K562 (cell line): ENCODE results near the gene SLC34A2. TPM values are rescaled to one million over a fixed set of nuclear protein-coding genes. Genes with fewer than 3 reads are reported as not detected.

ENCODE experiments used
- ATAC-seq: fragments of 200-7000 bp; cut with Tn5 transposase; 3 replicates; pipeline ENCODE4 v1.9.1; 2020; ENCODE audit warnings: moderate library complexity
- BruUV-seq: library from RNA; stranded (reverse); fragments of 400-500 nt; replicated peaks from 2 replicates; lab custom pipeline; 2021; lab: Mats Ljungman, UMichigan
- CTCF ChIA-PET: fragments of 300-600 bp; formaldehyde crosslinking; extraction: SDS; loops from one replicate; lab custom pipeline; 2021; ENCODE audit warnings: low intra/inter-chr PET ratio; lab: Yijun Ruan, JAX
- POLR2A ChIA-PET: fragments of 300-600, 350-650 bp; sonication (Branson Sonifier 250); formaldehyde crosslinking; extraction: SDS; loops from one replicate; lab custom pipeline; 2021; ENCODE audit warnings: antibody characterized with exemption, inconsistent platforms; lab: Yijun Ruan, JAX
- DNase-seq, 4 experiments: peaks; one replicate each; pipeline versions ENCODE4 v3.0.0 to v3.0.0-alpha.2; 2011 to 2018; ENCODE audit warnings: low spot score in 3 of 4, mixed read lengths in 3 of 4; ENCODE audit errors: extremely low read depth in 1 of 4
- FAIRE-seq: peaks from 2 replicates; lab custom pipeline; 2011; peaks lifted over from hg19 to GRCh38; lab: Jason Lieb, UNC
- H2AFZ ChIP-seq: 2 replicates; pipeline ENCODE4 v1.6.0; 2011; ENCODE audit warnings: low read depth, low read length, control low read depth, inconsistent platforms
- H3K27ac ChIP-seq: fragments of 200-600 bp; 3 replicates; pipeline ENCODE4 v1.8.0; 2011; ENCODE audit warnings: low read depth, mild to moderate bottlenecking, control low read depth, inconsistent platforms, low read length, moderate library complexity, mixed read lengths; ENCODE audit errors: extremely low read depth
- H3K27me3 ChIP-seq, 2 experiments: fragments of 300-600 bp in 1 of 2; 2 replicates in 1 of 2; 3 replicates in 1 of 2; pipeline versions ENCODE4 v1.6.0 to v1.8.0; 2011; ENCODE audit warnings: inconsistent platforms in 2 of 2, low read length in 2 of 2, mild to moderate bottlenecking in 1 of 2, mixed read lengths in 1 of 2, moderate library complexity in 1 of 2; ENCODE audit not compliant: control insufficient read depth in 2 of 2, insufficient read depth in 2 of 2
- H3K36me3 ChIP-seq: fragments of 300-600 bp; 3 replicates; pipeline ENCODE4 v1.8.0; 2011; ENCODE audit warnings: mild to moderate bottlenecking, low read length, inconsistent platforms; ENCODE audit not compliant: control insufficient read depth, insufficient read depth
- H3K4me1 ChIP-seq, 2 experiments: fragments of 200-600 bp in 1 of 2; replicated peaks in 1 of 2; 2 replicates in 1 of 2; 3 replicates in 1 of 2; pipeline versions ENCODE4 v1.5.1 to v1.8.0; 2011; ENCODE audit warnings: inconsistent platforms in 2 of 2, low read length in 2 of 2, mild to moderate bottlenecking in 1 of 2, mixed read lengths in 1 of 2, moderate library complexity in 1 of 2; ENCODE audit not compliant: control insufficient read depth in 2 of 2, insufficient read depth in 2 of 2
- H3K4me2 ChIP-seq: 2 replicates; pipeline ENCODE4 v1.6.1; 2011; ENCODE audit warnings: low read length, control low read depth, inconsistent platforms, mixed read lengths; ENCODE audit not compliant: insufficient read depth
- H3K4me3 ChIP-seq: fragments of 200-600 bp; sonication (generic), shearing (Covaris generic); 2 replicates; pipeline ENCODE4 v1.5.1; 2016; ENCODE audit warnings: control low read depth, inconsistent platforms
- H3K79me2 ChIP-seq: fragments of 200-600 bp; 3 replicates; pipeline ENCODE4 v1.8.0; 2011; ENCODE audit warnings: low read length, inconsistent platforms; ENCODE audit not compliant: control insufficient read depth, insufficient read depth
- H3K9ac ChIP-seq, 2 experiments: 2 replicates each; pipeline versions ENCODE4 v1.6.0 to v1.6.1; 2011; ENCODE audit warnings: low read depth in 2 of 2, low read length in 2 of 2, control low read depth in 1 of 2, inconsistent platforms in 1 of 2, mild to moderate bottlenecking in 1 of 2, mixed read lengths in 1 of 2; ENCODE audit not compliant: insufficient read depth in 1 of 2
- H3K9me1 ChIP-seq: one replicate; pipeline ENCODE4 v1.6.0; 2011; ENCODE audit warnings: inconsistent platforms, mild to moderate bottlenecking, low read length, moderate library complexity; ENCODE audit not compliant: control insufficient read depth, insufficient read depth
- H3K9me3 ChIP-seq: replicated peaks from 2 replicates; pipeline ENCODE4 v1.5.1; 2011; ENCODE audit warnings: low read depth, low read length, inconsistent platforms; ENCODE audit not compliant: control insufficient read depth, insufficient read depth
- H4K20me1 ChIP-seq: replicated peaks from 2 replicates; pipeline ENCODE4 v1.6.1; 2011; ENCODE audit warnings: low read length, inconsistent platforms, mixed read lengths; ENCODE audit not compliant: control insufficient read depth, insufficient read depth
- DIDO1 ChIP-seq: fragments of 450-650 bp; IDR thresholded peaks from 2 replicates; pipeline ENCODE4 v1.6.1; 2016; ENCODE audit warnings: low read depth, missing biosample characterization, missing genetic modification characterization
- FOXA3 ChIP-seq, 2 experiments: fragments of 450-650 bp in 1 of 2; sonication (generic) in 1 of 2; formaldehyde crosslinking; IDR thresholded peaks in 1 of 2; conservative IDR thresholded peaks in 1 of 2; 2 replicates each; pipeline versions ENCODE4 v1.4.0 to v1.8.0; 2020 to 2022; ENCODE audit warnings: mild to moderate bottlenecking in 2 of 2, missing genetic modification reagents in 1 of 2
- FOXJ2 ChIP-seq: fragments of 200-800 bp; sonication (Bioruptor generic); IDR thresholded peaks from 2 replicates; pipeline ENCODE4 v1.6.1; 2016; ENCODE audit warnings: missing genetic modification characterization, missing compliant biosample characterization
- ID3 ChIP-seq, 2 experiments: fragments of 250-450 bp in 1 of 2; fragments of 450-650 bp in 1 of 2; sonication (Bioruptor Pico) in 1 of 2; IDR thresholded peaks; 2 replicates each; pipeline versions ENCODE4 v1.6.1 to v1.8.0; 2016 to 2021; ENCODE audit warnings: mild to moderate bottlenecking in 2 of 2, moderate library complexity in 2 of 2, missing compliant biosample characterization in 1 of 2, missing genetic modification characterization in 1 of 2
- TFAP4 ChIP-seq: sonication (generic); formaldehyde crosslinking; IDR thresholded peaks from 2 replicates; pipeline ENCODE4 v1.8.0; 2022; ENCODE audit warnings: missing genetic modification reagents, mild to moderate bottlenecking, moderate library complexity, borderline replicate concordance
- ZNF395 ChIP-seq: fragments of 200-800 bp; sonication (Bioruptor generic); IDR thresholded peaks from 2 replicates; pipeline ENCODE4 v1.6.1; 2017; ENCODE audit warnings: missing genetic modification characterization, missing compliant biosample characterization
- WGBS: fragments of 100-300 bp; shearing (Covaris generic); methylation state at CpG from one replicate; pipeline ENCODE4 v1.1.6; 2016; ENCODE audit warnings: low coverage, mixed read lengths; ENCODE audit not compliant: insufficient coverage; ENCODE audit errors: missing lambda C conversion rate; 5-methylcytosine and 5-hydroxymethylcytosine counted together
- in situ Hi-C: fragments of 300-500 bp; cut with MboI; formaldehyde crosslinking; loops from 4 replicates; pipeline ENCODE4 v1.15.0; 2018; ENCODE audit warnings: inconsistent platforms, mixed read lengths
- intact Hi-C: fragments of 100-400 bp; cut with micrococcal nuclease; formaldehyde crosslinking; loops from 2 replicates; pipeline ENCODE4 v1.14.2; 2022
- polyA plus RNA-seq, 8 experiments: library from polyadenylated mRNA; depleted of rRNA in 4 of 8; stranded (reverse) in 5 of 8; unstranded in 3 of 8; fragments of >200 nt; fragmentation: Nextera tagmentation in 2 of 8; fragmentation: Illumina TruSeq in 1 of 8; extraction: Ambion mirVana in 2 of 8; extraction: Trizol in 1 of 8; gene quantifications; 2 replicates each; pipeline versions ENCODE4 v1.2.1 to v1.2.3, GENCODE V29; 2011 to 2014; ENCODE audit warnings: inconsistent platforms in 1 of 8, missing spikeins in 1 of 8
- total RNA-seq, 7 experiments: library from RNA; depleted of rRNA in 6 of 7; stranded (reverse); fragments of >200 nt in 6 of 7; fragmentation: Illumina TruSeq in 2 of 7; extraction: Trizol in 2 of 7; gene quantifications; 2 replicates each; pipeline versions ENCODE4 v1.2.1 to v1.2.3, GENCODE V29; 2011 to 2021; ENCODE audit warnings: low replicate concordance in 1 of 7

SLC34A2 gene
- total and polyA plus RNA-seq, 9 of the 15 experiments (the other 6 are each of a cell fraction or from before 2014, with no cell fraction given), result 1.5 TPM; not detected in 8

GRCh38 chr4:25723409-25723808 is 67.8 kb downstream of the SLC34A2 start:
- Histone ChIP-seq H3K36me3 (no peaks in the 10 kb centered on the region), H3K9ac (no peak overlapping the region), H3K79me2 (no peaks in the 10 kb centered on the region), H3K9me3 (no peaks in the 10 kb centered on the region), H4K20me1 (no peaks in the 10 kb centered on the region), H2AFZ (no peak overlapping the region), H3K27me3 (peaks cover 18 to 23% of the 10 kb centered on the region in 2 experiments; a peak in 4 of 5 replicates), H3K4me1 (no peaks in the 10 kb centered on the region), H3K27ac (no peak overlapping the region), H3K9me1 (no peaks in the 10 kb centered on the region), H3K4me2 (no peak overlapping the region), H3K4me3 (no peak overlapping the region)
- in situ Hi-C loops, result no loop called here
- no peak for DNase-seq
- BruUV-seq, result no TSS peak
- WGBS, result 9% methylated on average over 1 of the region's 1 CpG
- TF ChIP-seq FOXJ2 (0 out of 2 replicates have a peak, but pooled peaks have one; percentile 9), TFAP4 (no peak), ID3 (CRISPR knock-in tag; IDR thresholded peaks at IDR 0.05) (no peak), ID3 (tag; IDR thresholded peaks at IDR 0.05) (0 out of 2 replicates have a peak, but pooled peaks have one; percentile 21), ZNF395 (0 out of 2 replicates have a peak, but pooled peaks have one; percentile 5), DIDO1 (tag) (no peak), FOXA3 (CRISPR knock-in tag; conservative IDR thresholded peaks at IDR 0.05 in 1 of 2, IDR thresholded peaks at IDR 0.05 in 1 of 2) (peak in 1 of 2 experiments; percentile 40; a peak in 1 of 4 replicates)
- CTCF ChIA-PET, result no interaction called here
- POLR2A ChIA-PET, result interaction anchor here (0.6 kb wide), 1 partner anchor 13 kb away, joined by 3 read pairs; no protein-coding TSS in a partner anchor
- FAIRE-seq, result no peak
- intact Hi-C loops, result no loop called here
- ATAC-seq, result no peak
